GM10248 (cell line): ENCODE measurements around the gene TBC1D3B.
"Not testable (repeated sequence)": the region's sequence is repeated elsewhere in the genome, so short reads cannot be mapped to it uniquely, and the experiment has no call there.

ENCODE experiments used
- CTCF ChIA-PET: fragments of 300-600 bp; sonication (Branson Sonifier 250); formaldehyde crosslinking; extraction: SDS; loops from one replicate; lab custom pipeline; 2021; ENCODE audit warnings: antibody characterized with exemption; lab: Yijun Ruan, JAX
- POLR2A ChIA-PET: fragments of 350-650 bp; sonication (Branson Sonifier 250); formaldehyde crosslinking; extraction: SDS; loops from one replicate; lab custom pipeline; 2020; ENCODE audit warnings: antibody characterized with exemption; lab: Yijun Ruan, JAX
- DNase-seq: peaks from one replicate; pipeline ENCODE4 v3.0.0; 2012; ENCODE audit errors: extremely low spot score
- TF ChIP-seq, protein P1 (sequence below): IDR thresholded peaks from 2 replicates; pipeline ENCODE4 v1.5.1; 2012; ENCODE audit warnings: mild to moderate bottlenecking, low read depth; ENCODE audit errors: extremely low read depth, missing control alignments, control extremely low read depth

The TBC1D3B gene

DNA sequence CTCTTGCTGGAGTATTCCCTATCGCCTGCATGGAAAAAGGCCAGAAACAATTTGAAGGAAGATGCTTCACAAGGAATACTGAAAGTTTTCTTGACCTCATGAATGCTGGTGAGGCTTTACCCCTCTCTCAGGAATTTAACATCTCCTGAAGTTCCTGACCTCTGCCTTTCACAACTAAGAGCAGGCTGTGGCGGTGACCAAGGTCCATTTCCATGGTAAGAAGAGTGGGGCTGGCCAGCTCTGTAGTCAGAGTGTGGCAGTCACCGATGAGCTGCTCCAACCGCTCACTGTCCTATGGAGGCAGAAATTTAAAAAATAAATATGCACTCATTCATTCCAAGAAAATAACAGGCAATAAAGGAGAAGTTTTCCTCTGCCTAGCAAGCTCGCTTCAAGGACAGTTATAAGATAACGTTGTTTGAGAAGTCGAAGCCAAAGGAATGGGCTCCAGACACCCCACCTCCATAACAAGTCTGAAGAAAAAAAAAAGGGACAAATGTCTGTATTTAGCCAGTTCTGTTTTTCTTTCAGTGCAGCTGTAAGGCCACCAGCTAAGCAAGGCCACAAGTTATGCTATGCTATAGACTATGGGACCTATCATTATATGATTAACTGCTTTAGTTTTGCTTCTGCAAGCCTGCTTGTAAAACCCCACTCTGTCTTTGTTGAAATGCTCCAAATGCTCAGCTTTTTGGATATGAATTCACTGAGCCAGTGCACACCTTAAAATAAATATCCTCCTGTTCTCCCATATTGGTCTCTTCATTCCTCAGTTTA is 28.5 kb upstream of the TBC1D3B start:
- ChIA-PET CTCF (interaction anchor here (1.0 to 3.1 kb wide), 3 partner anchors 12 to 236 kb away, joined by 3 to 8 read pairs (median 5); no protein-coding TSS in a partner anchor), POLR2A (no interaction called here)
- TF ChIP-seq, protein P1, sequence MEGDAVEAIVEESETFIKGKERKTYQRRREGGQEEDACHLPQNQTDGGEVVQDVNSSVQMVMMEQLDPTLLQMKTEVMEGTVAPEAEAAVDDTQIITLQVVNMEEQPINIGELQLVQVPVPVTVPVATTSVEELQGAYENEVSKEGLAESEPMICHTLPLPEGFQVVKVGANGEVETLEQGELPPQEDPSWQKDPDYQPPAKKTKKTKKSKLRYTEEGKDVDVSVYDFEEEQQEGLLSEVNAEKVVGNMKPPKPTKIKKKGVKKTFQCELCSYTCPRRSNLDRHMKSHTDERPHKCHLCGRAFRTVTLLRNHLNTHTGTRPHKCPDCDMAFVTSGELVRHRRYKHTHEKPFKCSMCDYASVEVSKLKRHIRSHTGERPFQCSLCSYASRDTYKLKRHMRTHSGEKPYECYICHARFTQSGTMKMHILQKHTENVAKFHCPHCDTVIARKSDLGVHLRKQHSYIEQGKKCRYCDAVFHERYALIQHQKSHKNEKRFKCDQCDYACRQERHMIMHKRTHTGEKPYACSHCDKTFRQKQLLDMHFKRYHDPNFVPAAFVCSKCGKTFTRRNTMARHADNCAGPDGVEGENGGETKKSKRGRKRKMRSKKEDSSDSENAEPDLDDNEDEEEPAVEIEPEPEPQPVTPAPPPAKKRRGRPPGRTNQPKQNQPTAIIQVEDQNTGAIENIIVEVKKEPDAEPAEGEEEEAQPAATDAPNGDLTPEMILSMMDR: no peak
- no peak for DNase-seq

DNA sequence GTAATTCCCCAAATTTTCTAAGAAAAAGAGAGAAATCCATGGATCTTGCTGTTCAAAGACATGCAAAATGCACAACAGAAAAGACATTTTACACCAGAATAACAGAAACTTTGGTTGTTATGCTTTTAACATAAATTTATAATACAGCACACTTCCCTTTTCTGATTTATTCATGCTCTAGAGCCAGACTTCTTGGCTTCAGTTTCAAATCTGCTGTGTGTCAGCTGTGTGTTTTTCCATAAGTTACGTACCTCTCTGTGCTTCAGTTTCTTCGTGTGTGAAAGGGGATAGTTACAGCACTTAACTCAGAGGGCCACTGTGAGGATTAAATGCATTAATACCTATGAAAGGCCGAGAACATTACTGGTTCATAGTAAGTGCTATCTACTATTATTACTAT is 26.9 kb upstream of the TBC1D3B start:
- POLR2A ChIA-PET: no interaction called here
- TF ChIP-seq, protein P1: no peak

DNA sequence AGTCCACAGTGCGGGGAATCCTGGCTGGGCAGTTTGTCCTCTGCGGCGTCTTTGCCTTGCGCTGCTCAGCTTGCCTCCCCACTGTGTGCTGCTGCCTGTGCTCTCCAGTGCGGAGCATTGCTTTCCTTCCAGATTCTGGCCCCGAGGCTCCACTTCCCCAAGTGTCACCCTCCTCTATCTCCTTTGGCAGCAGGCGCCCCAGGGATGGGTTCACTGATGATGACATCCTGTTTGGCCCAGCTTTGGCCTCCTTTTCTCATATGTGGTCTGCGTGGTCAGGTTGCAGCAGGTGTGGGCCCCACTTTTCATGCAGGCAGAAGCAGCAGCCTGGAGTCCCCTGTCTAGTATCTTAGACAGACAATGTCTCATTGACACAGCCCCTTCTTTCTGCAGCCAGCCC is 25.1 kb upstream of the TBC1D3B start:
- DNase-seq, POLR2A ChIA-PET: not testable (repeated sequence)
- CTCF ChIA-PET: interaction anchor here (1.2 to 3.1 kb wide), 2 partner anchors 129 to 281 kb away, joined by 3 to 8 read pairs; no protein-coding TSS in a partner anchor

More for the DNA sequence above, 26.9 kb upstream of the TBC1D3B start:
- DNase-seq: no peak
- CTCF ChIA-PET: interaction anchor here (1.5 to 3.1 kb wide), 2 partner anchors 10 to 130 kb away, joined by 6 to 8 read pairs; no protein-coding TSS in a partner anchor

DNA sequence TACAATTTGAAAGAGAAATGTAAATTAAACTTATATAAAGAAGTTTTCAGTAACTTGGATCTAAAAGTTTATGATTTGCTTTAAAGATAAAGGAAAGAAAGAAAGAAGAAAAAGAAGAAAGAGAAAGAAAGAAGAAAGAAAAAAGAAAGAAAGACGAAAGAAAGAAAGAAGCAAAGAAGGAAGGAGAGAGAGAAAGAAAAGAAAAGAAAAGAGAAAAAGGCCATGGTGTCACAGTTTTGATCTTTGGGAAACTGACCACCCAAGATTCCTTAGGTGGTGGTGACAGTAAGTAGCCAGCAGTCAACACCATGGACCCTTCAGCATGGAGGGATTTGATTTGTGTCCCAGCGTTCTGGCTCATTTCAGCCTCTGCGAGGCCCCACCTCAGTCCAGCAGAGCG is 24.7 kb upstream of the TBC1D3B start:
- CTCF ChIA-PET: interaction anchor here (1.1 kb wide), 1 partner anchor 52 kb away, joined by 3 read pairs; no protein-coding TSS in a partner anchor
- DNase-seq, POLR2A ChIA-PET: not testable (repeated sequence)

DNA sequence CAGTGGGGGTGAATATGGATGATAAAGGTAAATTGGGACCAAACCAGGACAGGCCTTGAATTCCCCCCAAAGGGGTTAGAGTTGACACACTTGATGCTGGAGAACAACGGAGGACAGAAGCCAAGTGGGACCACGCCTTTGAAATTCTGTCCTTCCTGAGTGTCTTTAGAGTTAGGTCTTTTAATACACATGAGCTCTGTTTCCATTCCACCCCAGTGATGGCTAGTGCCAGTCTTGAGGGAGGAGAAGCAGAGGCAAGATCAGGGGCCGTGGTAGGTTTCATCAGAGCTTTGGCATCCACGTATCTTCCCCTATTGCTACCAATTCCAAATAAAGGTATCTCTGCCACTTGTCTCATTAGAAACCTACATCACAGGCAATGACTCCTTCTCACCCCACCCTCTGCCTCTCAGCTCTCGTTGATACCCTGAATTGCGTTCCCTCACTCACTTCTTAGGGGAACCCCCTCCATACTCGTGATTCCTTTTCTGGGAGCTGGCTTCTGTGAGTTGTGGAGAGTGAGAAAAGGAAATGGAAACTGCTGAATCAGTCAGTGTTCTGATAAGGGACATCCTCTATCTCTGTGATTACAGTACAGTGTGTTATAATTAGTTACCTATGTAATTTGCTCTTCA is 22.5 kb upstream of the TBC1D3B start:
- CTCF ChIA-PET: no interaction called here

DNA sequence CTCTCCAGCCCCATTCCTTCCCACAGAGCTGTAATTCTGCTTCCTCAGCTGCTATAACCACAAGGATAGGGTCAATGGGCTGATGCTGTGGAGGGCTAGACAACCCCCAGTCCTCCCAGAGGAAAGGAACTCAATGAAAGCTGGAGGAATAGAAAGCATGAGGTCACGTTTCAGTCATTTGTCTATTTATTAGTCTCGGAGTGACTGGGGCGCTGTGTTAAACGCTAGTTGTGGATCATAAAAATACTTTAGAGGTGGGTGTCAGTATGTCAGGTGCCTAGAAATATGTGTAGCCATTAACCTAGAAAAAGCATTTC is 20.9 kb upstream of the TBC1D3B start:
- TF ChIP-seq, protein P1: no peak
- ChIA-PET CTCF (interaction anchor here (1.0 to 1.7 kb wide), 4 partner anchors 9 to 125 kb away, joined by 4 to 5 read pairs (median 4); no protein-coding TSS in a partner anchor), POLR2A (interaction anchor here (0.7 to 1.6 kb wide), 3 partner anchors 8 to 107 kb away, joined by 4 to 7 read pairs (median 4); partner anchors contain the start of gene CCL3)
- no peak for DNase-seq

More for the DNA sequence above, 22.5 kb upstream of the TBC1D3B start:
- POLR2A ChIA-PET: interaction anchor here (1.3 kb wide), 1 partner anchor 109 kb away, joined by 4 read pairs; the partner anchor contains the start of gene CCL3
- DNase-seq: no peak
- TF ChIP-seq, protein P1: no peak

DNA sequence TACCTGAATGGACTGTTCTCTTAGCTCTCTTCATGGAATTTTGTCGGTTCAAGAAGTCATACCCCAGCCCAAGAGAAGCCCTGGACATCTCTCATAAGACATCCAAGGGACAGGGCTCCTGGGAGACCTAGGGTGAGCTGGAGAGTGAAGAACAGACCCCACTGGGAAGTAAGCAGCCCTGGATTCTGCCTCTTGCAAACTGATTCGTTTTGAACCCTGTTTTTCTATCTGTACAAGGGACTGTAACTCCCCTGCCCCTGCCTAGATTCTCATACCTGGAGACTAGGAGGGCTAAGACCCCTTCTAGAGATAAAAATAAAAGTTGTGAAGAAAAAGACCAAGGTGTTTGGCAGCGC is 19.7 kb upstream of the TBC1D3B start:
- no peak for DNase-seq
- POLR2A ChIA-PET: interaction anchor here (1.5 to 1.6 kb wide), 2 partner anchors 11 to 106 kb away, joined by 4 to 7 read pairs; partner anchors contain the start of gene CCL3
- TF ChIP-seq, protein P1: no peak
- CTCF ChIA-PET: interaction anchor here (1.0 to 1.8 kb wide), 5 partner anchors 11 to 123 kb away, joined by 3 to 7 read pairs (median 5); partner anchors contain the start of gene CCL4L2
